ENCODE data around the gene ATCAY. TPM values are rescaled to one million over a fixed set of nuclear protein-coding genes. Genes with fewer than 3 reads are reported as not detected.

ATCAY gene
- total RNA-seq, 1 donor, result not detected

DNA sequence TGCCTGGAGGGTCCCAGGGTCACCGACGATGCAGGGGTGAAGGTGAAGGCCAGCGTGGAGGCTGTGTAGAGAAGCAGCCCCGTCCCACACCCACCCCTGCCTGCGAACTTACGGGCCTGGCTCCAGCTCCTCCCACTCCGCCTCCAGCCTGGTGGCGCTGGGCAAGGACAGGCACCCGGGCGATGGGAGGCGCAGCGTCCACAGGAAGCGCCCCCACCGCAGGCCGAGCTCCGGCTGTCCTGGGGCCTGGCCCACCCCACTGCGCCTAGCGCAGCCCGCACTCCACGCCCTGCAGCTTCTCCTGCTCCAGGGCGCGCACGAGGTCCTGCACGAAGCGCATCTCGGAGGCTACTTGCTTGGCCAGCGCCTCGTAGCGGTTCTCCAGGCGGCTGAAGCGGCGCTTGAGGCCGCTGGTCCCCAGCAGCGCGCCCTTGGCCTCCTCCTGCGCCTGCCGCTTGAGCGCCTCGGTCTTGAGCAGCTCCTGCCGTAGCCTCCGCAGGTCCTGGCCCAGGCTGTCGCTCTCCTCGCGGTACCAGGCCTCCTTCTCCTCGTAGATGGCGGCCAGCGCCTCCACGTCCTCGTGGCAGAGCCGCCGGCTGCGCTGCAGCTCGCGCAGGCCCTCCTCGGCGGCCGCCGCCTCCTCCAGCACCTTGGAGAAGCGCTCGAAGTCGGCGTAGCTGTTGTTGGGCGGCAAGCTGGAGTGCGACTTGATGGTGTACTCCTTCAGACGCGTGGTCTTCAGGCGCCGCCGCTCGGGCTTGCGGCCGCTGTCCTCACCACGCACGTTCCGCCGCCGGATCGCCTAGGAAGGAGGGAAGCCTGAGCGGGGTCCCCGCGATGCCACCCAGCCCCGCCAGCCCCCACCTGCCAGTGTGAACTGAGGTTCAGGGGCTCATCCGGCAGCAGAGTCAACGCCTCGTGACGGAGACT, 78.6 kb downstream of the ATCAY start:
- Histone ChIP-seq H2AFZ (ENCODE audit: low read length) (no peak overlapping the region), H3K36me3 (ENCODE audit: insufficient read depth, low read length) (peaks cover 64% of the 10 kb centered on the region), H3K9me3 (ENCODE audit: low read depth, low read length) (no peaks in the 10 kb centered on the region), H3K27ac (ENCODE audit: low read depth, low read length) (no peak overlapping the region), H3K27me3 (ENCODE audit: insufficient read depth, low read length) (no peaks in the 10 kb centered on the region), H3K4me3 (ENCODE audit: insufficient read depth, low read length) (no peak overlapping the region), H3K4me1 (ENCODE audit: insufficient read depth, low read length) (no peaks in the 10 kb centered on the region), H3K79me2 (ENCODE audit: insufficient read depth, low read length) (peaks cover 65% of the 10 kb centered on the region), H3K4me2 (ENCODE audit: insufficient read depth, low read length) (no peak overlapping the region), H4K20me1 (ENCODE audit: insufficient read depth, low read length) (peaks cover 65% of the 10 kb centered on the region)
- TF ChIP-seq, protein P1, sequence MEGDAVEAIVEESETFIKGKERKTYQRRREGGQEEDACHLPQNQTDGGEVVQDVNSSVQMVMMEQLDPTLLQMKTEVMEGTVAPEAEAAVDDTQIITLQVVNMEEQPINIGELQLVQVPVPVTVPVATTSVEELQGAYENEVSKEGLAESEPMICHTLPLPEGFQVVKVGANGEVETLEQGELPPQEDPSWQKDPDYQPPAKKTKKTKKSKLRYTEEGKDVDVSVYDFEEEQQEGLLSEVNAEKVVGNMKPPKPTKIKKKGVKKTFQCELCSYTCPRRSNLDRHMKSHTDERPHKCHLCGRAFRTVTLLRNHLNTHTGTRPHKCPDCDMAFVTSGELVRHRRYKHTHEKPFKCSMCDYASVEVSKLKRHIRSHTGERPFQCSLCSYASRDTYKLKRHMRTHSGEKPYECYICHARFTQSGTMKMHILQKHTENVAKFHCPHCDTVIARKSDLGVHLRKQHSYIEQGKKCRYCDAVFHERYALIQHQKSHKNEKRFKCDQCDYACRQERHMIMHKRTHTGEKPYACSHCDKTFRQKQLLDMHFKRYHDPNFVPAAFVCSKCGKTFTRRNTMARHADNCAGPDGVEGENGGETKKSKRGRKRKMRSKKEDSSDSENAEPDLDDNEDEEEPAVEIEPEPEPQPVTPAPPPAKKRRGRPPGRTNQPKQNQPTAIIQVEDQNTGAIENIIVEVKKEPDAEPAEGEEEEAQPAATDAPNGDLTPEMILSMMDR (IDR thresholded peaks at IDR 0.05; ENCODE audit: extremely low read depth, low read depth, low read length), result no peak
- DNase-seq (ENCODE audit: insufficient read length, low spot score, missing footprints), result no peak

- Histone ChIP-seq H3K27me3 (ENCODE audit: insufficient read depth, low read length) (no peaks in the 10 kb centered on the region), H3K9me3 (ENCODE audit: low read depth, low read length) (no peaks in the 10 kb centered on the region), H4K20me1 (ENCODE audit: insufficient read depth, low read length) (peaks cover 60% of the 10 kb centered on the region), H2AFZ (ENCODE audit: low read length) (no peak overlapping the region), H3K4me1 (ENCODE audit: insufficient read depth, low read length) (no peaks in the 10 kb centered on the region), H3K4me2 (ENCODE audit: insufficient read depth, low read length) (no peak overlapping the region), H3K27ac (ENCODE audit: low read depth, low read length) (no peak overlapping the region), H3K4me3 (ENCODE audit: insufficient read depth, low read length) (no peak overlapping the region), H3K79me2 (ENCODE audit: insufficient read depth, low read length) (peaks cover 71% of the 10 kb centered on the region), H3K36me3 (ENCODE audit: insufficient read depth, low read length) (peaks cover 64% of the 10 kb centered on the region)
- DNase-seq (ENCODE audit: insufficient read length, low spot score, missing footprints), result no peak
- TF ChIP-seq, protein P1 (IDR thresholded peaks at IDR 0.05; ENCODE audit: extremely low read depth, low read depth, low read length), result no peak
Observed at GRCh38 chr19:3959766-3960131, 79.3 kb downstream of the ATCAY start.

DNA sequence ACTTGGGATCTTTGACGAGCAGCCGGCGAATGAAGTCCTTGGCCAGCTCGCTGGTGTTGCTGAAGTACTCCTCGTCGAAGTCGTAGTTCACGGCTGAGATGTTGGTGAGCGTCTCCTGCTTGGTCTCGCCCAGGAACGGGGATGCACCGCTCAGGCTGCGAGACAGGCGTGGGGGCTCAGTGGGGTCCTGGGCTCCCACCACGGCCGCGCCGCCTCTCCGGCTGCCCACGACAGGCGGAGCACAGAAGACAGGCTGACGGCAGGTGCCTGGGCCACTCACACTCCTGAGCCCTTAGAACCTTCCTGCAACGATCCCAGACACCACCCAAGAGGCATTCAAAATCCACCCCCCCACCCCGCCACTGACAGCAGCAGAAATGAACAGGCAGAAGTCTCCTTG, 80.5 kb downstream of the ATCAY start:
- Histone ChIP-seq H3K4me1 (ENCODE audit: insufficient read depth, low read length) (no peaks in the 10 kb centered on the region), H2AFZ (ENCODE audit: low read length) (no peak overlapping the region), H4K20me1 (ENCODE audit: insufficient read depth, low read length) (peaks cover 54% of the 10 kb centered on the region), H3K27me3 (ENCODE audit: insufficient read depth, low read length) (no peaks in the 10 kb centered on the region), H3K36me3 (ENCODE audit: insufficient read depth, low read length) (peaks cover 73% of the 10 kb centered on the region), H3K4me3 (ENCODE audit: insufficient read depth, low read length) (no peak overlapping the region), H3K79me2 (ENCODE audit: insufficient read depth, low read length) (peaks cover 76% of the 10 kb centered on the region), H3K27ac (ENCODE audit: low read depth, low read length) (no peak overlapping the region), H3K9me3 (ENCODE audit: low read depth, low read length) (no peaks in the 10 kb centered on the region), H3K4me2 (ENCODE audit: insufficient read depth, low read length) (no peak overlapping the region)
- TF ChIP-seq, protein P1 (IDR thresholded peaks at IDR 0.05; ENCODE audit: extremely low read depth, low read depth, low read length), result no peak
- DNase-seq (ENCODE audit: insufficient read length, low spot score, missing footprints), result no peak

GRCh38 chr19:3963458-3964255, 83.2 kb downstream of the ATCAY start:
- H3K4me2 ChIP-seq (ENCODE audit: insufficient read depth, low read length), result no peak overlapping the region
- no peaks in the 10 kb centered on the region for H3K9me3 ChIP-seq (ENCODE audit: low read depth, low read length)
- H3K79me2 ChIP-seq (ENCODE audit: insufficient read depth, low read length), result peaks cover 83% of the 10 kb centered on the region
- DNase-seq (ENCODE audit: insufficient read length, low spot score, missing footprints), result peak; percentile 83
- peaks cover 12% of the 10 kb centered on the region for H3K4me1 ChIP-seq (ENCODE audit: insufficient read depth, low read length)
- TF ChIP-seq, protein P1 (IDR thresholded peaks at IDR 0.05; ENCODE audit: extremely low read depth, low read depth, low read length), result no peak
- peaks cover 56% of the 10 kb centered on the region for H4K20me1 ChIP-seq (ENCODE audit: insufficient read depth, low read length)
- peaks cover 82% of the 10 kb centered on the region for H3K36me3 ChIP-seq (ENCODE audit: insufficient read depth, low read length)
- H2AFZ ChIP-seq (ENCODE audit: low read length), result no peak overlapping the region
- no peak overlapping the region for H3K27ac ChIP-seq (ENCODE audit: low read depth, low read length)
- no peaks in the 10 kb centered on the region for H3K27me3 ChIP-seq (ENCODE audit: insufficient read depth, low read length)
- H3K4me3 ChIP-seq (ENCODE audit: insufficient read depth, low read length), result no peak overlapping the region

Data from osteoblast (primary cell).